Neural cell (in vitro differentiated cells): ENCODE measurements around the gene ITGA2B.

ENCODE experiments used
- EP300 ChIP-seq: fragments of 450-650 bp; conservative IDR thresholded peaks from 2 replicates; pipeline ENCODE4 v1.6.1; 2014; ENCODE audit warnings: antibody characterized with exemption, mild to moderate bottlenecking, moderate library complexity; ENCODE audit not compliant: poor library complexity, severe bottlenecking
- TF ChIP-seq, protein P1 (sequence below): fragments of 450-650 bp; IDR thresholded peaks from 2 replicates; pipeline ENCODE4 v1.5.1; 2014; ENCODE audit warnings: antibody characterized with exemption, mild to moderate bottlenecking, moderate library complexity; ENCODE audit not compliant: poor library complexity, severe bottlenecking
- TF ChIP-seq, protein P2 (sequence below): IDR thresholded peaks from 2 replicates; pipeline ENCODE4 v1.6.1; 2012; ENCODE audit warnings: borderline replicate concordance

DNA sequence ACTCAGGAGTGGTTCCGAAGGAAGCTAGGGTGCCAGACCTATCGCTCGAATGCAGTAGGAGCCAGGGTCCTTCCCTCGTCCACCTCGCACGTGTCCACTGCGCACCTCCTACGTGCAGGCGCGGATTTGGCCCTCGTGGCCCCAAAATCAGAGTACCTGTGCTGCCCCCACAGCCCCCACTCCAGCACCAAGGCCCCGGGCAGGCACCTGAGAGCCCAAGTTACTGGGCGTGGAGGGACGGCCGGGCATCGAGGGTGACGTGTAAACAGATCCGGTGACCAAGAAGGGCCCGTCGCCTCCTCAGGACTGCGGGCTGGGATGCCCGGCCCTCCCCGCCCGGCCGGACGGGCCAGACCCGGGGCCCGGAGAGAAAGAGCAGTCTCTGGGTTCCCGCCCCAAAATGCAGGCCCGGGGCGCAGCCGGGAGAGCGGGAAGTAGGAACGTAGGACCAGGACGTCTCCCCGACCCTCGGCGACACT lies 65.3 kb downstream of the ITGA2B start:
- TF ChIP-seq EP300 = no peak
- TF ChIP-seq, protein P1, sequence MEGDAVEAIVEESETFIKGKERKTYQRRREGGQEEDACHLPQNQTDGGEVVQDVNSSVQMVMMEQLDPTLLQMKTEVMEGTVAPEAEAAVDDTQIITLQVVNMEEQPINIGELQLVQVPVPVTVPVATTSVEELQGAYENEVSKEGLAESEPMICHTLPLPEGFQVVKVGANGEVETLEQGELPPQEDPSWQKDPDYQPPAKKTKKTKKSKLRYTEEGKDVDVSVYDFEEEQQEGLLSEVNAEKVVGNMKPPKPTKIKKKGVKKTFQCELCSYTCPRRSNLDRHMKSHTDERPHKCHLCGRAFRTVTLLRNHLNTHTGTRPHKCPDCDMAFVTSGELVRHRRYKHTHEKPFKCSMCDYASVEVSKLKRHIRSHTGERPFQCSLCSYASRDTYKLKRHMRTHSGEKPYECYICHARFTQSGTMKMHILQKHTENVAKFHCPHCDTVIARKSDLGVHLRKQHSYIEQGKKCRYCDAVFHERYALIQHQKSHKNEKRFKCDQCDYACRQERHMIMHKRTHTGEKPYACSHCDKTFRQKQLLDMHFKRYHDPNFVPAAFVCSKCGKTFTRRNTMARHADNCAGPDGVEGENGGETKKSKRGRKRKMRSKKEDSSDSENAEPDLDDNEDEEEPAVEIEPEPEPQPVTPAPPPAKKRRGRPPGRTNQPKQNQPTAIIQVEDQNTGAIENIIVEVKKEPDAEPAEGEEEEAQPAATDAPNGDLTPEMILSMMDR = no peak
- TF ChIP-seq, protein P2, sequence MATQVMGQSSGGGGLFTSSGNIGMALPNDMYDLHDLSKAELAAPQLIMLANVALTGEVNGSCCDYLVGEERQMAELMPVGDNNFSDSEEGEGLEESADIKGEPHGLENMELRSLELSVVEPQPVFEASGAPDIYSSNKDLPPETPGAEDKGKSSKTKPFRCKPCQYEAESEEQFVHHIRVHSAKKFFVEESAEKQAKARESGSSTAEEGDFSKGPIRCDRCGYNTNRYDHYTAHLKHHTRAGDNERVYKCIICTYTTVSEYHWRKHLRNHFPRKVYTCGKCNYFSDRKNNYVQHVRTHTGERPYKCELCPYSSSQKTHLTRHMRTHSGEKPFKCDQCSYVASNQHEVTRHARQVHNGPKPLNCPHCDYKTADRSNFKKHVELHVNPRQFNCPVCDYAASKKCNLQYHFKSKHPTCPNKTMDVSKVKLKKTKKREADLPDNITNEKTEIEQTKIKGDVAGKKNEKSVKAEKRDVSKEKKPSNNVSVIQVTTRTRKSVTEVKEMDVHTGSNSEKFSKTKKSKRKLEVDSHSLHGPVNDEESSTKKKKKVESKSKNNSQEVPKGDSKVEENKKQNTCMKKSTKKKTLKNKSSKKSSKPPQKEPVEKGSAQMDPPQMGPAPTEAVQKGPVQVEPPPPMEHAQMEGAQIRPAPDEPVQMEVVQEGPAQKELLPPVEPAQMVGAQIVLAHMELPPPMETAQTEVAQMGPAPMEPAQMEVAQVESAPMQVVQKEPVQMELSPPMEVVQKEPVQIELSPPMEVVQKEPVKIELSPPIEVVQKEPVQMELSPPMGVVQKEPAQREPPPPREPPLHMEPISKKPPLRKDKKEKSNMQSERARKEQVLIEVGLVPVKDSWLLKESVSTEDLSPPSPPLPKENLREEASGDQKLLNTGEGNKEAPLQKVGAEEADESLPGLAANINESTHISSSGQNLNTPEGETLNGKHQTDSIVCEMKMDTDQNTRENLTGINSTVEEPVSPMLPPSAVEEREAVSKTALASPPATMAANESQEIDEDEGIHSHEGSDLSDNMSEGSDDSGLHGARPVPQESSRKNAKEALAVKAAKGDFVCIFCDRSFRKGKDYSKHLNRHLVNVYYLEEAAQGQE = no peak
